Left renal pelvis (tissue), 4 donors: Measurements from ENCODE around the gene PRSS1. TPM values are rescaled to one million over a fixed set of nuclear protein-coding genes. Genes with fewer than 3 reads are reported as not detected.
"Not testable (repeated sequence)": the region's sequence is repeated elsewhere in the genome, so short reads cannot be mapped to it uniquely, and the experiment has no call there.

Experiments used
- DNase-seq, 4 donors: peaks; one replicate each; pipeline ENCODE4 v3.0.0-alpha.2; 2013; ENCODE audit warnings: low read depth in 4 of 4, low spot score in 3 of 4
- polyA plus RNA-seq, 4 donors: library from polyadenylated mRNA; unstranded; fragments of 120-200 nt; gene quantifications; one replicate each; pipeline ENCODE4 v1.2.1, GENCODE V29; 2013; ENCODE audit not compliant: insufficient read length in 4 of 4

PRSS1 gene
- not detected for polyA plus RNA-seq

- DNase-seq, result no peak
Observed at GRCh38 chr7:142749218-142749993, at the start of gene PRSS1. PRSS1 (plus strand) TSS chr7:142749472; CDS start chr7:142749485, 13 bp downstream.

DNA sequence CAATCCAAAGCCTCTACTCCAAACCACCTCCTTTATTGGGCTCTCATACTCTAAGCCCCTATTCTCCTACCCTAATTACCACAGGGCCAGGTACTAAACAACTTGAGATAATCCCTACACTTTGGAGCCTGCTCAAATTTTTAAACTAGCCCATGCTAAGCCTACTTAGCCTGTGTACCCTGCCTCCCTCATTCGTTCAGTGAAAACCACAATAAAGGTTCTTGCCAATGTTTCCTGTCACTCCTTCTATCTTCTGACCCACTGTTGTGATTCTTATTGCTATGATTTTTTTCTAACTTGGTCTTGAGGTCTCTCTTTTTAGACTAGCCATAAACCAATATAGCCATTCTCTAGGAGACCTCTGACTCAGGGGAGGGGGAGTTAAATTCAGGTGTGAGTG lies 48.3 kb upstream of the PRSS1 start:
- not testable (repeated sequence) for DNase-seq

- DNase-seq, result no peak
Observed at GRCh38 chr7:142703655-142704305, 45.5 kb upstream of the PRSS1 start.

GRCh38 chr7:142708726-142709125 lies 40.5 kb upstream of the PRSS1 start:
- not testable (repeated sequence) for DNase-seq

DNA sequence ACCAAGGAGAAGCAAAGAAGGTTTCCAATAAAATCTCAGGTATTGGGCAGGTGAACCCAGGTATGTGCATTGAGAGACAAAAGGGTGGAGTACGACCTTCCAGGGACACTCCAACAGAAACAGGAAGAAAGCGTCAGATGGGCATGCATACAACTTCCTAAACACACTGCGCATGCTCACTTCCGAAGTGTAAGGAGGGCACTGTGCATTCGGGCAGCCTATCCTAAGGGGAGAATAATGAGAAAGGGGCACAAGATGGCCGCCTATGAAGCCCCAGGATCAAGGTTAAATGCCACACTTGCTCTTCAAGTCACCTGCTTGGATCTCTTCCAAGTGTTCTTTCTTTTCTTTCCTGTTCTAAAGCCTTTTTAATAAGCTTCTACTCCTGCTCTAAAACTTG lies 39.4 kb upstream of the PRSS1 start:
- DNase-seq, result no peak

GRCh38 chr7:142711196-142711595 lies 38.1 kb upstream of the PRSS1 start:
- DNase-seq, result no peak

- DNase-seq, result no peak
Observed at GRCh38 chr7:142711746-142712616, 37.3 kb upstream of the PRSS1 start.

GRCh38 chr7:142712617-142712957 lies 36.7 kb upstream of the PRSS1 start:
- DNase-seq, result no peak

DNA sequence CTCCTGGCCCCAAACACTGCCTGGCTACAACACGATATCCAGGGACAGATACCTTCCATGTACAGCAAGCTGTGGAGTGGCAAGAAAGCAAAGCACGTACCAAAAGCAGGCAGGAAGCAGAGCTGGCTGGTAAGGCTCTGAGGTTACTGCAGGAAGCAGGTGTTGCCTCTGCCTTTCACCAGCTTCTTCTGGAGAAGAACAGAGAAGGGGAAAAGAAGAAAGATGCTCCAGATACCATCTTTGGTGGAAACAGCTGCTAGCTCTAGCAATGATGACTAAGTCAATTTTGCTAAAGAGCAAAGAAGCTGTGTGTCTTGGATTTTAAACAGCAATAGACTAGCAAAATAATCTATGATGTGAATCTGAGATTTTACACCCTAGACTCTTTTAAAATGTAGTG lies 34.9 kb upstream of the PRSS1 start:
- no peak for DNase-seq

GRCh38 chr7:142716596-142716995 lies 32.7 kb upstream of the PRSS1 start:
- DNase-seq, result no peak

DNA sequence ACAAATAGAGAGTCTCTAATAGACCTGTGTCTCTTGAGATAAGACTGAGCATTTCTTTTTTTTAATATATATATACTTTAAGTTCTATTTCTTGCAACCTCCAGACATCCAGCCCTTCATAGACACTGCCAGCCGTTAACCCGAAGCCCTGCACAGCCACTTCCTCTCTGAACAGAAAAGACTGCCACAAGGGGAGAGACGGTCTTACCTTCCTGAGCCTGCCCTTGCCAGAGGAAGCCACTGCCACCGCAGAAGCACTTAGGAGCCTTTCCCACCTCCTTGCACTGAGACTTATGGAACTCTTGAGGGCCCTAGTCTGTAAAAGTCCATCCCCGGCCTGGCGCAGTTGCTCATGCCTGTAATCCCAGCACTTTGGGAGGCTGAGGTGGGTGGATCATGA lies 31.8 kb upstream of the PRSS1 start:
- no peak for DNase-seq

DNA sequence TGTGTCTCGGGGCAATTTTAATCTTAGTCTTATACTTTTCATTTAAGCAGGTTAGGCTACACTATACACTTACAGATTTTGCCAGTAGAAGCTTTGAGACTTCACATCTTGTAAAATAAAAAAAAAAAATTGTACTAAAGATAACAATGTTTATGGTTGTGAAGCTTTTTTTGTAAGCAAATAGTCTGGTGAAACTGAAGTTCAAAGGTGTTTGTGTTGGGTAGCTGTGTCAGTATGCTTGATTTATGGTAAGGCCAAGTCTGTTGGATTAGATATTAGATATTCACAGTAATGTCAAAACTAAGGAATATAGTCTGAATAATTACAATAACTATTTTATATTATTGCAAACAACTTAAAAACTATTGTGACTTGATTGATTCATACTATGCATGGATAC lies 31.0 kb upstream of the PRSS1 start:
- DNase-seq, result no peak

GRCh38 chr7:142720172-142720773 lies 29.0 kb upstream of the PRSS1 start:
- DNase-seq, result no peak

DNA sequence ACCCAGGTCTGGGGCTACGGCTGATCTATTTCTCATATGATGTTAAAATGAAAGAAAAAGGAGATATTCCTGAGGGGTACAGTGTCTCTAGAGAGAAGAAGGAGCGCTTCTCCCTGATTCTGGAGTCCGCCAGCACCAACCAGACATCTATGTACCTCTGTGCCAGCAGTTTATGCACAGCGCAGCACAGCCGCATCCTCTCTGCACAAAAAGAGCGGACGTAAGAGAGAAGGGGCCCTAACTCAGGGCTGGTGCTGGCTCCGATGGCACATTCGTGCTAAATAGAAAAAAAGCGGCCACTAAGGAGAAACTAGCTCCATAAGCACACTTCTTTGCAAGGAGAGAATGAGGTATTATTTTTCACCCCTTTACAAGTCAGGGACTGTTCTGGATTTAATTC lies 28.3 kb upstream of the PRSS1 start:
- DNase-seq, result no peak

GRCh38 chr7:142722248-142722794 lies 27.0 kb upstream of the PRSS1 start:
- DNase-seq, result no peak

- no peak for DNase-seq
Observed at GRCh38 chr7:142733271-142733670, 16.0 kb upstream of the PRSS1 start.

- no peak for DNase-seq
Observed at GRCh38 chr7:142739923-142740492, 9.3 kb upstream of the PRSS1 start.

- no peak for DNase-seq
Observed at GRCh38 chr7:142740786-142741185, 8.5 kb upstream of the PRSS1 start.

GRCh38 chr7:142741932-142742331 lies 7.3 kb upstream of the PRSS1 start:
- not testable (repeated sequence) for DNase-seq

GRCh38 chr7:142745091-142745635 lies 4.1 kb upstream of the PRSS1 start:
- DNase-seq, result no peak
